ENCODE data around the gene KIAA0513.

GRCh38 chr16:85092309-85092708 lies 64.7 kb downstream of the KIAA0513 start:
- TF ChIP-seq CTCF (IDR thresholded peaks at IDR 0.05; ENCODE audit: extremely low read depth in 1 of 2, insufficient read depth in 1 of 2, low read depth in 1 of 2, low read length in 2 of 2) (no peak), EZH2 (IDR thresholded peaks at IDR 0.05; ENCODE audit: borderline replicate concordance, low read depth, low read length, severe bottlenecking) (no peak), JUN (IDR thresholded peaks at IDR 0.05; ENCODE audit: borderline replicate concordance, insufficient read depth, insufficient read length, low read depth) (no peak), POLR2A (IDR thresholded peaks at IDR 0.05; ENCODE audit: low read depth, low read length) (no peak), FOS (IDR thresholded peaks at IDR 0.05; ENCODE audit: borderline replicate concordance, insufficient read depth, low read length) (no peak), GATA2 (IDR thresholded peaks at IDR 0.05; ENCODE audit: insufficient read depth, insufficient read length, low read depth, low read length) (no peak), POLR2AphosphoS5 (IDR thresholded peaks at IDR 0.05; ENCODE audit: insufficient read depth, low read depth, low read length) (no peak)

All from endothelial cell of umbilical vein (primary cell).